ENCODE results near the gene CADM2.

DNA sequence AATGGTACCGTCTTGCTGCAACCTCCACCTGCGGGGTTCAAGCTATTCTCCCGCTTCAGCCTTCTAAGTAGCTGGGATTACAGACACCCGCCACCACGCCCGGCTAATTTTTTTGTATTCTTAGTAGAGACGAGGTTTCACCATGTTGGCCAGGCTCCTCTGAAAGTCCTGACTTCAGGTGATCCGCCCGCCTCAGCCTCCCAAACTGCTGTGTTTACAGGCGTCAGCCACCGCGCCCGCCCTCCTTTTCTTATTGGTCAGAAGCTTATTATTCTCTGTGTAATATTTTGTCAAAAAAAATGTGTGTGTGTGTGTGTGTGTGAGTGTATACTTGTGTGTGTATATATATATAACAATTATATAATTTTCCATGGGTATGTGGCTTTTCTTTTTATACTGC lies 425.6 kb downstream of the CADM2 start:
- no peak for TF ChIP-seq CTCF (IDR thresholded peaks at IDR 0.05)
- no peak for TF ChIP-seq POLR2A (IDR thresholded peaks at IDR 0.05)
- no peak for TF ChIP-seq POLR2AphosphoS5 (IDR thresholded peaks at IDR 0.05)

All from upper lobe of left lung (tissue), 4 donors.